Hepatic stellate cell (primary cell): ENCODE results near the gene NUBP2.
A peak's percentile ranks its signal among the peaks of the same experiment; 100 is the strongest.

Source experiments
- DNase-seq: peaks from one replicate; pipeline ENCODE4 v3.0.0; 2011; ENCODE audit warnings: low spot score

The NUBP2 gene, protein sequence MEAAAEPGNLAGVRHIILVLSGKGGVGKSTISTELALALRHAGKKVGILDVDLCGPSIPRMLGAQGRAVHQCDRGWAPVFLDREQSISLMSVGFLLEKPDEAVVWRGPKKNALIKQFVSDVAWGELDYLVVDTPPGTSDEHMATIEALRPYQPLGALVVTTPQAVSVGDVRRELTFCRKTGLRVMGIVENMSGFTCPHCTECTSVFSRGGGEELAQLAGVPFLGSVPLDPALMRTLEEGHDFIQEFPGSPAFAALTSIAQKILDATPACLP

DNA sequence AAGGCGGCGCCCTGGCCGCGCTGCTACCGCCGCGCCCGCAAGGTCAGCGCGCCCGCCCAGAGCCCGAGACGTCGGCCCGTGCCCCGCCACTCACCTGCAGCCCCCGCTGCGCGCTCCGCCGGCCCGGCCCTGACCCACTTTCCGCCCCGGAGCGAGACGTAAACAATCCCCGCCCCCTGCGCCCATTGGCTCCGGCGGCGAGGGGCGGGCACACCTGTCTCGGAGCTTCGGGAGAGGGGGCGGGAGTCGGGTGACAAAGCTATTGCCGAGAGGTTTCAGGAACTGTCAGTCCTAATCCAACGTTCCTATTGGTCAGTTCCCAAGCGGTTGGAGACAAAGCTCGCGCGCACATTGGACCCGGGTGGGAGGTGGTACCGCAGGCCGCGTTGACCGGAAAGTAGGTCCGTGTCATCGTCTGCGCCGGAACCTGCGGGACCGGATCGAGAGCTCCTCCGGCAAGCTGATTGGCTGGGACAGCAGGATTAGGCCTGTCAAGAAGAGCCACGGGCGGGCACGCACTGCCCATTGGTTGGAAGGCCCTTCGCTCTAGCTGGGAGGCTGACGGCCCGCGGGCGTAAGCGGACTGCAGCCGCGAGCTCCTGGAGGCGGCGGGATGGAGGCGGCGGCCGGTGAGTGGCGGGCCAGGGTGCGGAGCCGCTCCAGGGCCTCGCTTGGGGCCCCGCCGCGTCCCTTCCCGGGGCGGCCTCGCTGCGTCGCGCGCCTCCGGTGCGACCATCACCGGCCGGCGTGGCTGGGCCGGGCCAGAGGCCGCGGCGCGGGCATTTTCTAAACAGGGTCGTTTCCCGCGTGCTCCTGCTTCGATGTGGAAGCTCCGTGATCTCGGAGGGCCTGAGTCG lies at the start of gene NUBP2, which contains the start of gene SPSB3:
Gene NUBP2, plus strand, starts transcription at position 553 of the 857 bp plus-strand sequence. Its CDS starts 61 bp downstream, at position 614.
Gene SPSB3, minus strand, starts transcription at position 164 of the 857 bp plus-strand sequence. CDS start 1,088 bp downstream, outside the sequence.
- DNase-seq = peak; percentile 100

DNA sequence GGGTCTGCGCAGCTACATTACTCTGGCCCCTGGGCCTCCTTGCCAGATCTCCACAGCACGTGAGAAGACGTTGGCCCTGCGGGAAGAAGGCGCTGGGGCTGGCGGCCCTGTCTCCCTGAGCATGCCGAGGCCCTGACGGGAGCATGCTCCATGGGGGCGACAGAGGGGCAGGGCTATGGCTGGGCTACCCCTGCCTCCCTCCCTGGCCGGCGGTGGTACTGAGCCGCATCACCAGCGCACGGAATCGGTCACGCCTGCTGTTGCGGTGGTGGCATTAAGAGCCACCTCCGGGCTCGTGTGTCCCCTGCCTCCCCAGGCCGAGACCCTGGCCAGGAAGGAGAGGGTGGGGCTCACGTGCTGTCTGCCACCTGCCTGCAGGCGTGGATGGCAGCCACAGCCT lies 48.6 kb upstream of the NUBP2 start:
- DNase-seq = no peak

- DNase-seq = no peak
These were observed 47.9 kb upstream of the NUBP2 start for GRCh38 chr16:1734816-1735215.

- DNase-seq = no peak
These were observed 42.5 kb upstream of the NUBP2 start for GRCh38 chr16:1740234-1740633.

GRCh38 chr16:1740781-1741490 lies 41.8 kb upstream of the NUBP2 start:
- no peak for DNase-seq

DNA sequence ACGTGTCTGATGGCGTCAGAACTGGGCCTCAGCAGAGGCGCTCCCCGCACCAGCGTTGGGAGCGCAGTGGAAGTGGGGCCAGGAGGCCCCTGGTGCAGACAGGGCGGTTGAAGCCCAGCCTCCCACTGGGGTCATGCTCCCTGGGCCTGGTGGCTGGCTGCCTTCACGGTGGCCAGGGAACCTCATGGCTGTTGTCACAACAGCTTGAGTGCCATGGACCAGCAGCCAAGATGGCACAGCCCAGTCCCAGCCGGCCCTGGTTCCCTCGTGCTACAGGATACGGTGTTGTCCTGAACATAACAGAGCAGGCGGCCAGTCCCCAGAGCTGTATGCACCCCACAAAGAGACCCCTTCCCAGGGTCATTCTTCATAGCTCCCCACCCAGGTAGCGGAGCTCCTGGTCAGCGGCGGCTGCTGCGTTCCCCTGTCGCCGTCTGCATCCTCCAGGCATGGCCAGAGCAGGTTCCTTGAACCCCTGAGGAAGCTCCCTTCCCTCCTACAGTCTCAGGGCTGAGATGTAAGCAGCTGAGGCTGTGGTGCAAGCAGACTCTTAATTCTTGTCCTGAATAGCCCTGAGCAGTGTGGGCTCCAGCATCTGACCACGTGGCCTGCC lies 41.1 kb upstream of the NUBP2 start:
- DNase-seq = no peak

DNA sequence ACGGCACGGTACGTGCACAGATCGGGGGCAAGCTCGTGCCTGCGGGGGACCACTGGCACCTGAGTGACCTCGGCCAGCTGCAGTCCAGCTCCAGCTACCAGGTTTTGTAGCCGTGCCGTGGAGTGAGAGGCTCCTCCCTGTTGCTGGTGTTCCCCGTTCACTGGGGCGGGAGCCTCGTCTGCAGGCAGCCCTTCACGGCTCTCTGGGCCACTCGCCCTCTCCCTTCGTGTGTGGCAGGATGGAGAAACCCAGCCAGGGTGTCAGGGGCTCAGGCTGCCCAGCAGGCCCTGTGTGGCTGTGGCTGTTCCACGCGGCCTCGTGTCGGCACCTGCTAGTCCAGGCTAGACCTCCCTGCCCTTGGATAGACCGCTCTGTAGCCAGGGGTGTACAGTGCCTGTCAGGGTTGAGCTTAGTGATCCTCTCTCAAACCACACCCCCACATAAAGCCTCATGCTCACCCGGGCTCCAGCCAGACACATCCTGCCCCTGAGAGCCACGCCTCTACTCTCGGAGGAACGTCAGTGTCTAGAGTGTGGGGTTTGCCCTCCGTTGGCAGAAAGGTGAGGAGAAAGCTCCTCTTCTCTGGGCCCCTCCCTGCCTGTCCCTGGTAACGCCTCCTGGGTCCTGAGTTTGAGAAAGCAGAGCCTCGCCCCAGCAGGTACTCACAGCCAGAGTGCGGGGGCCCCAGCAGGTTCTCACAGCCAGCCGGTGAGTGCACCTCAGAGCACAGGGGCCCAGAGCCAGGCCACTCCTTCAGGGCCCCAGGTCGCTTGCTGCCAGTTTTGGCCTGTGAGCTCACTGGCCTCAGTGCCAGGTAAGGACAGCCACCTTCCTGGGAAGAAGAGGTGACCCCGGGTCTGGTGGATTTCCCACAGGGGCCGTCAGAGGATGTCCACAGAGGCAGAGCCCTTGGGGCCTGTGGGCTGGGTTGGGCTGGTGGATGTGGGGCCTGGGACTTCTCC lies 39.1 kb upstream of the NUBP2 start:
- DNase-seq = no peak

DNA sequence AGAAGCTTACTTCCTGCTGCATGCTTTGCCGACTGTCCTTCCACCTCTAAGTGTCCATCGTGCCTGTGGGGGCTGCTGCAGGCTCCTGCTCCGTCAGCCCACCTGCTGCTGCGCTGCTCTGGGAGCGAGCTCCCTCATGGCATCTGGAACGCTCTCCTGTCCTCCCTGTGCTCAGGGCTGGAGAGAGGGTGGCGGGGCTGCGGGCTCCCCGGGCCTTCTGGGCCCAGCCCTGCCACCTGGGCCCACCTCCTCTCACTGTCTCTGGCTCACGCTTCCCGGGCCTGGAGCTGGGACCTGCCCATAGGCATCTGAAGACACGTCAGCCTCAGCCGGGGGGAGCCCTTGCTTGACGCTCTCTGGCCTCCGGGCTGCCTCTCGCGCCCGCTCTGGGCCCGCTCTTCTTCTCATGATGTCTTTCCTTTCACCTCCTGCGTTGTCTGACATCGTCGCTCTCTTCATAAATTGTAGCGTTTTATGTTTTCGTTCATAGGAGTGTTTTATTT lies 38.4 kb upstream of the NUBP2 start:
- no peak for DNase-seq

- peak; percentile 84 for DNase-seq
These were observed 37.4 kb upstream of the NUBP2 start for GRCh38 chr16:1745181-1745899.

- DNase-seq = no peak
These were observed 36.7 kb upstream of the NUBP2 start for GRCh38 chr16:1745900-1746692.

- DNase-seq = no peak
These were observed 36.0 kb upstream of the NUBP2 start for GRCh38 chr16:1746693-1747195.

DNA sequence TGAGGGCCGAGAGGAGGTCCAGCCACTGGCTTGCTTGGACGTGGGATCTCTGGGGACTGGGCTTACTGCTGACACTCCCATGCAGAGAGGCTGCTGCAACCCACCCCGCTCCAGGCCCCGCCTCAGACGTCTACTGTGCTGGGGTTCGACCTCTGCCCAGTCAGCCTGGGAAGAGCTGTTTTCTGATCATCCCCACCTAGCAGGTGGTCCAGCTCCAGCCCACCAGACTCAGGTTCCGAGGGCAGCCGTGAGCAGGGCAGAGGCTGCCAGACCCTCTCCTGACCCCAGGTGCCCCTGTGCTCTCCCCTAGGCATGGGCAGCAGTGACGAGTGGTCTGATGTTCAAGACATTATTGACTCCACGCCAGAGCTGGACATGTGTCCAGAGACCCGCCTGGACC lies 34.8 kb upstream of the NUBP2 start:
- DNase-seq = no peak

DNA sequence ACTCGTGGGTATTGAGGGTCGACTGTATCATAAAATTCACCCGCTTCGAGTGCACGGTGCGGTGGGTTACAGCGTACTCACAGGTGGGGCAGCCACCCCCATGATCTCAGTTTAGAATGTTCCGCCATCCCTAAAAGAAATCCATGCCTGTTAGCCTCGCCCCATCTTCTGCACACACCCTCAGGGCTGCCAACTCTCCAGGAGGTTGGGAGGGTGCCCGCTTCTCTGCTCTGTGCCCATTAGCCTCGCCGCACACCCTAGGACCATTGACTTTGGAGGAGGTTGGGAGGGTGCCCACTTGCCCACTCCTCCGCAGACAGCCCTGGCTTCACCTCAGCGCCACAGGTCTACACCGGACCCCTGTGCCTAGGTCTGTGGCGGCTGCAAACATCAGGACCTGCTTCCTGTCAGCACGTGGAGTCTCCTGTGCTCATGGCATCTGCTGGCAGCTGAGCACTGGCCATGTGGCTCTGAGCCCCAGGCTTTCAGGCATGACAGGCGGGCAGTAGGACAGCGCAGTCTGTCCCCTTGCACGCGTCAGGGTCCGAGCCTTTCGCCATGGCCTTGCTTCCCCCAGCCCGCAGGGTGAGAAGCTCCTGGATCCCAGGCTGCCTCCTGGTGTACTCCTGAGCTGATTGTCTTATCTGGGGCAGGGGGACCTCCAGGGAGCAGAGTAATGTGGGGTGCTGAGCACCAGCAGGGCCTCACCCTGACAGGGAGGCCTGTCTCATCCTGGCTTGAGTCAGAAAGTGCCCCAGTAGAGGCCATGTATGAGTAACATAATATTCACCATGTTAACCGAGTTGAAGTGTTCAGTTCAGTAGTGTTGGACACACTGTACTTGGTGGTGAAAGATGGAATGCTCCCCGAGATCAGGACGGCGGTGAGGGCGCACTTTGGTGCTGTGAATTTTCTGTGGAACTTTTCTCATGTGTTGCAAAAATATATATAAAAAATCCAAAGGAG lies 33.3 kb upstream of the NUBP2 start:
- no peak for DNase-seq

GRCh38 chr16:1751946-1752345 lies 30.8 kb upstream of the NUBP2 start:
- DNase-seq = no peak

GRCh38 chr16:1752853-1753252 lies 29.9 kb upstream of the NUBP2 start:
- no peak for DNase-seq

GRCh38 chr16:1754204-1754603 lies 28.6 kb upstream of the NUBP2 start:
- no peak for DNase-seq

DNA sequence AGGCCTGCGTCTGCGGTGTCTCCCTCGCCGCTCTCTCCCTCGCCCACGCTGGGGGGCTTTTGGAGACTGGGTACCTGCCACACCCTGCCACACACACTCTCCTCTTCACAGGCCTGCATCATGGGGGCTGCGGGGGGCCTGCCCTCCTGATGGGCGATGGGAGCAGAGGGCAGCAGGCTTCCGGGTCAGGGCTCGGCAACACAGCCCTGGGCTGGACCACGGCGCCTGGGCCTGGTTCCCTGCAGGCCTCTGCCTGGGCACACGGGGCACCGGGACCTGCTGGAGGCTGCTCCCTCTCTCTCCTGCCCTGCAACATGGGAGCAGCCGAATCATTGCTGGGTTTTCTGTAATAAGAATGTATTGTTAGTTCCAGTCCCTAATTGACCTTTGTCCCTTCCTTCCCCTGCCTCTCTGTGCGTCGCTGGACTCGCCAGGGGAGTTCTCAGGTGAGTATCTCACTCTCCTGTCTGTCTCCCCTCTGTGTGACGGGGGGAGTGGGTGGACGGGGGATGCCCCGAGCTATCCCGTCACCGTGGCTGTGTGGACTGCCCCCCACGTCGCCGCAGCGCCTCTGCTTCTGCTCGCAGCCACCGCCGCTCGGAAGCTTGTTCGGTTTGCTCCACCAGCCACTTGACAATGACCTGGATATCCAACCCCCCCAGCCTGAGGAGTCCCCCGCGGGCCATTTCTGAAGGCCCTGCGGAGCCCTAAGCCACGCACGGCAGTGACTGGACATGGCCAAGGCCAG lies 24.9 kb upstream of the NUBP2 start:
- no peak for DNase-seq
